ENCODE data around the gene ITGA3.

The ITGA3 gene

GRCh38 chr17:50110591-50111349 lies 54.9 kb downstream of the ITGA3 start:
- DNase-seq (ENCODE audit: low spot score), result no peak

- DNase-seq (ENCODE audit: low spot score), result no peak
Measured at GRCh38 chr17:50111673-50112655, 56.1 kb downstream of the ITGA3 start.

DNA sequence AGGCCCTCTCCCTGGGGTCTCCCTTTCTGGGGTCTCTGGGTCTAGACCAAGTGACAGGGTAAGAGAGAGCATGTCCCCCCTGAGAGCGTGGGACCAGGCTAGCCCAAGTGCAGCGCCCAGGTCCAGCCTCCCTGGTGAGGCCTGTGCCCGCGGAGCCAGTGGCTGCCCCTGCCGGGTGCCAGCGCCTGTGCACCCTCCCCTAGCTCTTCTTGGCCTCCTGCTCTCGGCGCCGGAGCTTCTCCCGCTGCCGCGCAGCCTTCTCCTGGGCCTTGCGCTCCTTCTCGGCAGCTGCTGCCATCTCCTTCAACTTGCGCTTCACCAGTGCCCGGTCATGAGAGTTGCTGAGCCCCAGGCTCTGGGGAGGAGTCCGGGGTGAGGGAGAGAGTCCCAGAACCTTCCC lies 56.8 kb downstream of the ITGA3 start:
- no peak for DNase-seq (ENCODE audit: low spot score)

GRCh38 chr17:50113624-50114320 lies 57.9 kb downstream of the ITGA3 start:
- DNase-seq (ENCODE audit: low spot score), result no peak

DNA sequence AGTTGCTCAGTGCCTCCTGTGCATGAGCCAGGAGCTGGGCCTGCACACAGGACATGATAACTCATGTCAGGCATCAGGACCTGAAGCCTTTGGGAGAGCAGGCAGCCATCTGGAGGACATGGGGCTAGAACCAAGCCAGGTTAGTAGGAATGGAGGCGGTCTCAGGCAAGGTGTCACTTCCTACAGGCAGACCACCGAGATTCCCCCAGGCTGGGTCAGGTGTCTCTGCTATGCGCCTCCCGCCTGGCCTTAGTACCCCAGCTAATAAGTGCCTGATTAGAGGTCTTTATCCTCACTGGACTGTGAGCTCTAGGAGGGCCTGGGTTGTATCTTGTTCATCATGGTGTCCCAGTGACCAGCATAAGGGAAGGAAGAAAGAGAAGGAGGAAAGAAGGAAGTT lies 58.5 kb downstream of the ITGA3 start:
- DNase-seq (ENCODE audit: low spot score), result no peak

- DNase-seq (ENCODE audit: low spot score), result peak; percentile 27
Measured at GRCh38 chr17:50114849-50115357, 59.0 kb downstream of the ITGA3 start.

GRCh38 chr17:50115756-50116155 lies 59.8 kb downstream of the ITGA3 start:
- DNase-seq (ENCODE audit: low spot score), result no peak

DNA sequence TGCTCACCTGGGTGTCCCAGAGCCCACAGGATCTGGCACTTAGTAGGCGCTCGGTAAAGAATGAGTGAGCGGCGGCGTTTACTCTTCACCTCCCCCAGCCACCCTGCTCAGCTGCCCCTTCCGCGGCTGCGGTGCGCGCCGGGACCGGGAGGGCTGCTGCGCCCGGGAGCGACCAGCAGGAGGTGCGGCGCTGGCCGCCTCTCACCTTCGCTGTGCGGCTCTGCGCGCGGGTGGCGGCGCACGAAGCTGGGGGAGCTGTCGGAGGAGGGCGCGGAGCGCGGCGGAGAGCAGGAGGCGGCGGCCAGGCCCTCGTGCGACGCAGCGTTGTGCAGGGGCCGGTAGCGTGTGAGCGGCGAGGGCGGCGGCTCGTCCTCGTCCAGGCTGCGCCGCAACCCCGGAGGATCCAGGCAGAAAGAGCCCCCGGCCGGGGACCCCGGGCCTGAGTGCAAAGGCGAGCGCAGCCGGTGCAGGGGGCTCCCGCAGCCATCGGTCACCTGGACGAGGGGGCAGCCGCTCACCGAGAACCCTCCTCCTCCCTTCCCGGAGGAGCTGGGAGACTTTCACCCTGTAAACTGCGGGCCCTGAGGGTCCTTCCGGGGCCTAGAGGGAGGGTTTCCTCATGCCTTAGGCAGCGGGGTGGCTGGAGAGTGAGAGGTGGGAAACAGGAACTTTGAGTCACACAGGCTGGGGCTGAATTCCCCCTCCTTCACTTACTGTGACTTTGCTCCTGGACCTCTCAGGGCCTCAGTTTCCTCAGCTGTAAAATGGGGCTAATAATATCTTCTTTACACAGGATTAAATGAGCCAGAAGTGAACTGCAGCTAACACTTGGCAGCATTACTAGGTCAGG lies 61.5 kb downstream of the ITGA3 start:
- DNase-seq (ENCODE audit: low spot score), result no peak

DNA sequence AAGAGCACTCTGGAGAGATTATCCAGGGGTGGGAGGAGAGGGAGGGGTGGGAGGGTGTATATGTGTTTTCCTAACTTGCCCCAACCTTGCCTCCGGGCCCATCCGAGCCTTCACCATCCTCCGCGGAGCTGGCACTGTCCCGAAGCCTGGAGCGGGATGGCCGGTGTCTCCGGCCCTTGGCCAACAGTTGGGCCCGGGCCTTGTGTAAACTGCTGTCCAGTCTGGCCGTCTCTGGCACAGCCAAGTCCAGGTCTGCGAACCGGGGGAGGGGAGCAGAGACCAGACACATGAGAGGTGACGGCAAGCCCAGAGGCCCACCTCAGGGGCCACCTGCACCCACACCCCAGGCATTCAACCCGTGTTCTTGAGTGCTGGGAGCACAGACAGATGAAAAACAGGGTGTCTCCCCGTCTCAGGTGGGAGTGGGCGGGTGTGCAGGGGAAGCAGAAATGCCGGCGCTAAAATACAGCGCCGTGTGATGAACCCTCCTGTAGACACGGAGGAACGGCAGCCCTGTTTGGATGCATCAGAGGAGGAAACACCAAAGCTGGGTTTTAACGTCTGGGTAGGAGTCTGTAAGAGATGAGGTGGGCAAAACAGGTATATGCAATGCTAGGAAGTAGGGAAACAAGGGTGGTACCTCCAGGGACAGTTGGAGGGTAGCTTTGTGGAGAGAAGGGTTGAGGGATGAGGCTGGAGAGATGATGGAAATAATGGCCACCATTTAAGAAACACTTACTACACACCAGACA lies 62.3 kb downstream of the ITGA3 start:
- no peak for DNase-seq (ENCODE audit: low spot score)

GRCh38 chr17:50118828-50119218 lies 62.9 kb downstream of the ITGA3 start:
- no peak for DNase-seq (ENCODE audit: low spot score)

- DNase-seq (ENCODE audit: low spot score), result no peak
Measured at GRCh38 chr17:50120475-50121253, 64.8 kb downstream of the ITGA3 start.

- no peak for DNase-seq (ENCODE audit: low spot score)
Measured at GRCh38 chr17:50122945-50123344, 67.0 kb downstream of the ITGA3 start.

DNA sequence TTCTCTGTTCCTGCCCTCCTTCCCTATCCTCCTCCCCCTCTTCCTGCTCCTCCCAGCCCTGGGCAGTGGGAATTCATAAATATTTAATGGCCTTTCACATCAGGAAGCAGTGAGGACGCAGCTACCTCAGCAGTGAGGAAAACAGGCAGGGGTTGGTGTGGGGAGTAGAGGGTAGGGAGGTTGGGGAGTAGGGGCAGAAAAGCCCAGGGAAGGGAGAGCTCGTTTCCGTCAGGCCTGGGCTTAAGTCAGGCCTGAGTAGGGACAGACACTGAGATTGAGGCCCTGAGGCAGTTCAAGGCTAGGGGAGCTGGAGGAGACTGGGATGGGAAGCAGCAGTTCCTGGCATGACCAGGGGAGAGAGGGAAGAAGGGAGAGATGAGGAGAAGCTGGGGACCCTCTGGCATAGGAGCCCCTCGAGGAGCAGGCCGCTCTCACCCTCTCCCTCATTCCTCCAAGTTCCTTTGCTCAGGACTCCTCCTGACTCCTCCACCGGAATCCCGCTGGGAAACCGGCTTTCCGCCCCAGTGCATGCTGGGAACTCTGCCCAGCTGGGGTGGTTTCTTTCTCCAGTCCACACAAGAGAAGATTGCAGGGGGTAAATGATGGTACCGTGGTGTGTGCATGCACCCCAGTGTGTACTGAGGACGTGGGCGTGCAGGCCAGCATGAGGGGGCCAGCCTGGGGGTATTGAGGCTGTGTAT lies 67.9 kb downstream of the ITGA3 start:
- DNase-seq (ENCODE audit: low spot score), result no peak

GRCh38 chr17:50125420-50125997 lies 69.6 kb downstream of the ITGA3 start:
- no peak for DNase-seq (ENCODE audit: low spot score)

- DNase-seq (ENCODE audit: low spot score), result no peak
Measured at GRCh38 chr17:50127697-50128361, 71.9 kb downstream of the ITGA3 start.

- no peak for DNase-seq (ENCODE audit: low spot score)
Measured at GRCh38 chr17:50128441-50129352, 72.8 kb downstream of the ITGA3 start.

DNA sequence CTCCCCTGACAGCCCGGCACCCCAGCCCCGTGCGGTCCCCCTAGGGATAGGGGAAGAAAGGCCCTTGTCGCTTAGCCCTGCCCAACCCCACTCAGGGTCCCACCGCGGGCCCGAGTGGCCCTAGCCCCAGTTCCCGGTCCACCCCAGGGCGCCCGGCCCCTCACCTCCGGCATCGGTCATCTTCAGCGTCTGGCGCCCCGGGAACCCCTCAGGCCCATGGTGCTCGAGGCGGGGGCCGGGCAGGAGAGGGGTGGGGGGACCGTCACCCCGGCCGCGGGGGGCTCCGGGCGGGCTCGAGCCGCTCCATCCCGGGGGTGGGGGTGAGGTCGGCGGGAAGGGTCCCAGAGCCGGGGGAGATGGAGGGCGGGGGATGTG lies 73.4 kb downstream of the ITGA3 start:
- DNase-seq (ENCODE audit: low spot score), result no peak

Measured in hematopoietic multipotent progenitor cell treated with erythropoietin and hydrocortisone succinate and interleukin-3 and kit ligand, for 17 days (in vitro differentiated cells).